SK-N-MC (cell line): Measurements from ENCODE around the gene IGFL1.

Source experiments
- EZH2 ChIP-seq: fragments of 200-600 bp; sonication (generic); IDR thresholded peaks from one replicate; pipeline ENCODE4 v1.6.1; 2017; ENCODE audit warnings: antibody characterized with exemption
- POLR2AphosphoS5 ChIP-seq: IDR thresholded peaks from 2 replicates; pipeline ENCODE4 v1.6.1; 2012; ENCODE audit warnings: mild to moderate bottlenecking, low read depth, low read length, borderline replicate concordance

GRCh38 chr19:46221981-46222610, 7.4 kb upstream of the IGFL1 start:
- no peak for TF ChIP-seq EZH2
- no peak for TF ChIP-seq POLR2AphosphoS5
